Nephron (organoid): ENCODE data around the gene CTLA4.

Source experiments
- H3K27ac Mint-ChIP-seq, 3 experiments: 2 replicates each; pipeline ENCODE4 v1.8.0; 2020; ENCODE audit warnings: mixed read lengths in 3 of 3, mild to moderate bottlenecking in 2 of 3, moderate library complexity in 1 of 3
- H3K27me3 Mint-ChIP-seq: 2 replicates; pipeline ENCODE4 v1.8.0; 2021; ENCODE audit warnings: low read depth, mild to moderate bottlenecking, moderate library complexity, mixed read lengths
- H3K36me3 Mint-ChIP-seq: 2 replicates; pipeline ENCODE4 v1.8.0; 2020; ENCODE audit warnings: low read depth, mixed read lengths
- H3K4me1 Mint-ChIP-seq: 2 replicates; pipeline ENCODE4 v1.8.0; 2020; ENCODE audit warnings: mixed read lengths
- H3K4me3 Mint-ChIP-seq, 3 experiments: 2 replicates each; pipeline ENCODE4 v1.8.0; 2020; ENCODE audit warnings: mild to moderate bottlenecking in 3 of 3, mixed read lengths in 3 of 3, moderate library complexity in 2 of 3
- H3K9me3 Mint-ChIP-seq: 2 replicates; pipeline ENCODE4 v1.8.0; 2020; ENCODE audit warnings: mixed read lengths
- TF ChIP-seq, protein P1 (sequence below), 3 experiments: fragments of 200-600 bp; sonication (generic); IDR thresholded peaks; one replicate each; pipeline ENCODE4 v1.5.0; 2021; ENCODE audit warnings: antibody characterized with exemption in 3 of 3; ENCODE audit not compliant: unreplicated experiment in 3 of 3

The CTLA4 gene

GRCh38 chr2:203835892-203836800 is 31.4 kb upstream of the CTLA4 start:
- Mint-ChIP-seq H3K27ac (no peak overlapping the region), H3K4me1 (no peaks in the 10 kb centered on the region), H3K27me3 (peaks cover 8% of the 10 kb centered on the region), H3K36me3 (no peaks in the 10 kb centered on the region), H3K9me3 (no peaks in the 10 kb centered on the region), H3K4me3 (no peak overlapping the region)
- TF ChIP-seq, protein P1, sequence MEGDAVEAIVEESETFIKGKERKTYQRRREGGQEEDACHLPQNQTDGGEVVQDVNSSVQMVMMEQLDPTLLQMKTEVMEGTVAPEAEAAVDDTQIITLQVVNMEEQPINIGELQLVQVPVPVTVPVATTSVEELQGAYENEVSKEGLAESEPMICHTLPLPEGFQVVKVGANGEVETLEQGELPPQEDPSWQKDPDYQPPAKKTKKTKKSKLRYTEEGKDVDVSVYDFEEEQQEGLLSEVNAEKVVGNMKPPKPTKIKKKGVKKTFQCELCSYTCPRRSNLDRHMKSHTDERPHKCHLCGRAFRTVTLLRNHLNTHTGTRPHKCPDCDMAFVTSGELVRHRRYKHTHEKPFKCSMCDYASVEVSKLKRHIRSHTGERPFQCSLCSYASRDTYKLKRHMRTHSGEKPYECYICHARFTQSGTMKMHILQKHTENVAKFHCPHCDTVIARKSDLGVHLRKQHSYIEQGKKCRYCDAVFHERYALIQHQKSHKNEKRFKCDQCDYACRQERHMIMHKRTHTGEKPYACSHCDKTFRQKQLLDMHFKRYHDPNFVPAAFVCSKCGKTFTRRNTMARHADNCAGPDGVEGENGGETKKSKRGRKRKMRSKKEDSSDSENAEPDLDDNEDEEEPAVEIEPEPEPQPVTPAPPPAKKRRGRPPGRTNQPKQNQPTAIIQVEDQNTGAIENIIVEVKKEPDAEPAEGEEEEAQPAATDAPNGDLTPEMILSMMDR (IDR thresholded peaks at IDR 0.05; ENCODE audit: unreplicated experiment in 3 of 3): no peak

GRCh38 chr2:203840655-203841205 is 26.8 kb upstream of the CTLA4 start:
- TF ChIP-seq, protein P1 (IDR thresholded peaks at IDR 0.05; ENCODE audit: unreplicated experiment in 3 of 3): no peak
- Mint-ChIP-seq H3K27me3 (peaks cover 8% of the 10 kb centered on the region), H3K36me3 (no peaks in the 10 kb centered on the region), H3K4me3 (no peak overlapping the region), H3K27ac (no peak overlapping the region), H3K9me3 (no peaks in the 10 kb centered on the region), H3K4me1 (no peaks in the 10 kb centered on the region)

DNA sequence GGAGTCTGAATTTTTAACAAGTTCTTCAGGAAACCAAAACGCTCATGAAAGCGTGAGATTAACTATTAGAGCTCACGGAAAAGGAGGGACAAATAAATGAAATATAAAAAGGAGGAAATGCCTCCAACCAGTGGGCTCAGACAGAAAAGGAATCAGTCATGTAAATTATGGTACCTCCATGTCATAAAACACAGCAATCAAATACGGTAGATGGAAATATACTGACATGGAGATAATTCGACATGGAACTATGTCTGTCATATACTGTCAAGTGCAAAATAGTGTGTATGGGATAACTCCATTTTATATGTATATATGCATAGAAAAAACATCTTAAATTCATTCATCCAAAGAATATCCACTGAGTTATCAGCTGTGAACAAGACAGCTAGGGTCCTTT is 25.9 kb upstream of the CTLA4 start:
- H3K27me3 Mint-ChIP-seq: peaks cover 8% of the 10 kb centered on the region

DNA sequence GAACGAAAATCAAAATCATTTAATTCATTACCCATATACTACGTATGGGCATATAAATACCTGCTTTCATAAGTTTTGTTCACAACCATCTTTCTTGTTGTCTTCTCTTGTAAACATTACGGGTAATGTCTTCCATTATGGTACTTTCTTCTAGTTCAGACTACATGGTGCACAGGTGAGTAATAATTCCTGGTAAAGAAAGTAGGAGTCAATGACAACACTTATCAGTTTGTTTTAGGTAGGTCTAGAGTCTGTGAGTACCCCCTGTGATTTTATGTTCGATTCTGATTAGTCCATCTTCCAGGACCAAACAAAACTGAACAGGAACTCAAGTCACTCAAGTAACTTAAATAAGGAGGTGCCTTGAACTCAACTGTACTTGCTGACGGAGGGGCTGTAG is 25.2 kb upstream of the CTLA4 start:
- no peaks in the 10 kb centered on the region for H3K4me1 Mint-ChIP-seq
- no peak overlapping the region for H3K4me3 Mint-ChIP-seq
- no peaks in the 10 kb centered on the region for H3K36me3 Mint-ChIP-seq
- H3K27ac Mint-ChIP-seq: no peak overlapping the region
- peaks cover 8% of the 10 kb centered on the region for H3K27me3 Mint-ChIP-seq
- H3K9me3 Mint-ChIP-seq: no peaks in the 10 kb centered on the region
- TF ChIP-seq, protein P1 (IDR thresholded peaks at IDR 0.05; ENCODE audit: unreplicated experiment in 3 of 3): no peak

More for the DNA sequence above, 25.9 kb upstream of the CTLA4 start:
- TF ChIP-seq, protein P1 (IDR thresholded peaks at IDR 0.05; ENCODE audit: unreplicated experiment in 3 of 3): no peak
- H3K27ac Mint-ChIP-seq: no peak overlapping the region
- no peak overlapping the region for H3K4me3 Mint-ChIP-seq
- H3K9me3 Mint-ChIP-seq: no peaks in the 10 kb centered on the region
- no peaks in the 10 kb centered on the region for H3K4me1 Mint-ChIP-seq
- no peaks in the 10 kb centered on the region for H3K36me3 Mint-ChIP-seq

DNA sequence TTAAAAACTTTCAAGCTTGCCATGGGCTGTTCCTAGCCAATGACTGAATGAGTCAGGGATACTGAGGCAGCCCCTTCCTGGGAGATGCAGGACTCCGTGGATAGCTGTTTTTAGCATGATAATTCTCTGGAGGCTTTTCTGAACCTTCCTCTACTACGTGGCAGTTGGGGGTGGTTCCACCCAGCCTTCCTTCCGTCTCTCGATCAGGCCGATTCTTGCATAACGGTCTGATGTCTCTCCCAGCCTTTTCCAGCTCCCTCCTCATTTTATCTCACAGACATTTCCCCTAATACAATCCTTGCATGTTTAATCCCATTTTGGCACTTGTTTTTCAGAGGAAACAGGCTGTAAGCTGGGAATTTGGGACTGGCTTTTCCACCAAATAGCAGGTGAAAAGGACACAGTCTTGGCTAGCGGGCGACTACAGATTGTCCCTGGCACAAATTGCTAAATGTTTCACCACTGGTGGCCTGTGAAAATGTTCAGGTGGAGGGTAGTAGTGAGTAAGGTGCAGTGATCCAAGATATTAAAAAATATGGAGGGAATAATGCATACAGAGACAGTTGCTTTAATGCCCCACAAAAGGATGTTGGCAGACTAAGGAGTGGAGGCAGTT is 21.0 kb upstream of the CTLA4 start:
- TF ChIP-seq, protein P1 (IDR thresholded peaks at IDR 0.05; ENCODE audit: unreplicated experiment in 3 of 3): no peak
- no peaks in the 10 kb centered on the region for H3K9me3 Mint-ChIP-seq
- H3K4me3 Mint-ChIP-seq: no peak overlapping the region
- H3K4me1 Mint-ChIP-seq: no peaks in the 10 kb centered on the region
- no peaks in the 10 kb centered on the region for H3K36me3 Mint-ChIP-seq
- no peak overlapping the region for H3K27ac Mint-ChIP-seq
- no peaks in the 10 kb centered on the region for H3K27me3 Mint-ChIP-seq
